K562 (cell line): ENCODE results near the gene RHAG. TPM values are rescaled to one million over a fixed set of nuclear protein-coding genes. Genes with fewer than 3 reads are reported as not detected.

Experiments used
- AFF1 ChIP-seq, 2 experiments: fragments of 450-650 bp; IDR thresholded peaks; 2 replicates each; pipeline ENCODE4 v1.6.1; 2018; ENCODE audit warnings: mild to moderate bottlenecking in 2 of 2, low read depth in 1 of 2; ENCODE audit not compliant: partially characterized antibody in 2 of 2
- ARID1B ChIP-seq: fragments of 450-650 bp; IDR thresholded peaks from 2 replicates; pipeline ENCODE4 v1.6.1; 2016; ENCODE audit warnings: antibody characterized with exemption, mild to moderate bottlenecking, inconsistent platforms
- FOSL1 ChIP-seq: fragments of 200-800 bp; sonication (Bioruptor generic); conservative IDR thresholded peaks from 2 replicates; pipeline ENCODE4 v1.6.1; 2016; ENCODE audit warnings: missing genetic modification characterization, missing compliant biosample characterization
- FOXJ2 ChIP-seq: fragments of 200-800 bp; sonication (Bioruptor generic); IDR thresholded peaks from 2 replicates; pipeline ENCODE4 v1.6.1; 2016; ENCODE audit warnings: missing genetic modification characterization, missing compliant biosample characterization
- GATAD2B ChIP-seq: fragments of 450-650 bp; IDR thresholded peaks from 2 replicates; pipeline ENCODE4 v1.6.1; 2017; ENCODE audit warnings: mild to moderate bottlenecking, borderline replicate concordance
- L3MBTL2 ChIP-seq: fragments of 450-650 bp; IDR thresholded peaks from 2 replicates; pipeline ENCODE4 v1.6.1; 2016; ENCODE audit warnings: mild to moderate bottlenecking, moderate library complexity
- MYC ChIP-seq, 2 experiments: fragments of 250-450 bp in 1 of 2; sonication (Bioruptor Pico) in 1 of 2; IDR thresholded peaks; 2 replicates each; pipeline versions ENCODE4 v1.5.1 to v1.6.1; 2012 to 2021; ENCODE audit warnings: low read depth in 2 of 2, borderline replicate concordance in 1 of 2, improper control_type of control experiment in 1 of 2, low read length in 1 of 2, mild to moderate bottlenecking in 1 of 2, moderate library complexity in 1 of 2
- NFIC ChIP-seq: fragments of 450-650 bp; IDR thresholded peaks from 2 replicates; pipeline ENCODE4 v1.6.1; 2017; ENCODE audit warnings: mild to moderate bottlenecking, inconsistent platforms
- NR2C2 ChIP-seq, 2 experiments: fragments of 200-800 bp in 1 of 2; sonication (Bioruptor generic) in 1 of 2; sonication (generic) in 1 of 2; formaldehyde crosslinking in 1 of 2; IDR thresholded peaks; 2 replicates each; pipeline versions ENCODE4 v1.6.1 to v1.8.0; 2016 to 2022; ENCODE audit warnings: mild to moderate bottlenecking in 1 of 2, missing compliant biosample characterization in 1 of 2, missing genetic modification characterization in 1 of 2, missing genetic modification reagents in 1 of 2
- SAFB2 ChIP-seq: fragments of 200-400 bp; formaldehyde crosslinking; IDR thresholded peaks from 2 replicates; pipeline ENCODE4 v1.6.1; 2018; ENCODE audit warnings: borderline replicate concordance, low read length, low read depth, moderate library complexity; ENCODE audit not compliant: severe bottlenecking
- SMARCA4 ChIP-seq: fragments of 450-650 bp; IDR thresholded peaks from 2 replicates; pipeline ENCODE4 v1.6.1; 2016
- TAL1 ChIP-seq: fragments of 450-650 bp; IDR thresholded peaks from 2 replicates; pipeline ENCODE4 v1.6.1; 2016; ENCODE audit warnings: mild to moderate bottlenecking
- TCF7L2 ChIP-seq: fragments of 150-350 bp; IDR thresholded peaks from 2 replicates; pipeline ENCODE4 v1.6.1; 2016; ENCODE audit warnings: low read depth, mild to moderate bottlenecking, low read length, moderate library complexity
- XRCC3 ChIP-seq: fragments of 450-650 bp; IDR thresholded peaks from 2 replicates; pipeline ENCODE4 v1.6.1; 2017; ENCODE audit warnings: mild to moderate bottlenecking, moderate library complexity
- ZEB2 ChIP-seq: fragments of 450-650 bp; IDR thresholded peaks from 2 replicates; pipeline ENCODE4 v1.6.1; 2016
- ZNF586 ChIP-seq: fragments of 450-650 bp; formaldehyde crosslinking; conservative IDR thresholded peaks from 2 replicates; pipeline ENCODE4 v1.4.0; 2020; ENCODE audit warnings: mild to moderate bottlenecking, moderate library complexity
- polyA plus RNA-seq, 8 experiments: library from polyadenylated mRNA; depleted of rRNA in 4 of 8; stranded (reverse) in 5 of 8; unstranded in 3 of 8; fragments of >200 nt; fragmentation: Nextera tagmentation in 2 of 8; fragmentation: Illumina TruSeq in 1 of 8; extraction: Ambion mirVana in 2 of 8; extraction: Trizol in 1 of 8; gene quantifications; 2 replicates each; pipeline versions ENCODE4 v1.2.1 to v1.2.3, GENCODE V29; 2011 to 2014; ENCODE audit warnings: inconsistent platforms in 1 of 8, missing spikeins in 1 of 8
- total RNA-seq, 7 experiments: library from RNA; depleted of rRNA in 6 of 7; stranded (reverse); fragments of >200 nt in 6 of 7; fragmentation: Illumina TruSeq in 2 of 7; extraction: Trizol in 2 of 7; gene quantifications; 2 replicates each; pipeline versions ENCODE4 v1.2.1 to v1.2.3, GENCODE V29; 2011 to 2021; ENCODE audit warnings: low replicate concordance in 1 of 7

The RHAG gene
- total and polyA plus RNA-seq, 9 of the 15 experiments (the other 6 are each of a cell fraction or from before 2014, with no cell fraction given), result 290 to 1,202 (median 505) TPM

- TF ChIP-seq FOSL1 (tag) (peak; percentile 31; the same call in 1 of the 2 replicates), TCF7L2 (no peak), SAFB2 (no peak), AFF1 (IDR thresholded peaks at IDR 0.05; ENCODE audit: low read depth in 1 of 2, partially characterized antibody in 2 of 2) (peak; percentile 52 to 77), NFIC (0 out of 2 replicates have a peak, but pooled peaks have one; percentile 14), NR2C2 (CRISPR knock-in tag; IDR thresholded peaks at IDR 0.05) (no peak), NR2C2 (tag; IDR thresholded peaks at IDR 0.05) (peak; percentile 48; the same call in 1 of the 2 replicates), ARID1B (peak; percentile 82), FOXJ2 (tag) (0 out of 2 replicates have a peak, but pooled peaks have one; percentile 22), XRCC3 (peak; percentile 33; the same call in 1 of the 2 replicates), GATAD2B (0 out of 2 replicates have a peak, but pooled peaks have one; percentile 27), TAL1 (peak; percentile 48), L3MBTL2 (peak; percentile 42; the same call in 1 of the 2 replicates), ZNF586 (CRISPR knock-in tag) (no peak), MYC (IDR thresholded peaks at IDR 0.05; ENCODE audit: low read depth, low read length) (peak; percentile 26; the same call in 1 of the 2 replicates), MYC (CRISPR knock-in tag; IDR thresholded peaks at IDR 0.05; ENCODE audit: borderline replicate concordance, low read depth) (no peak), ZEB2 (peak; percentile 85), SMARCA4 (peak; percentile 86)
Observed at GRCh38 chr6:49666930-49667757, 30.5 kb upstream of the RHAG start (continued).
